HAP-1 (cell line): Measurements from ENCODE around the gene LRRC8D.

Experiments
- DNase-seq, 2 experiments: peaks; one replicate each; pipeline ENCODE4 v3.0.0-alpha.2; 2016 to 2020; ENCODE audit warnings: low spot score in 2 of 2
- H3K27me3 ChIP-seq: fragments of 250-450 bp; sonication (Bioruptor Pico); 2 replicates; pipeline ENCODE4 v1.5.1; 2020; ENCODE audit warnings: low read depth, mild to moderate bottlenecking, moderate library complexity
- H3K36me3 ChIP-seq: fragments of 250-450 bp; sonication (Bioruptor Pico); replicated peaks from 2 replicates; pipeline ENCODE4 v1.5.1; 2020; ENCODE audit warnings: mild to moderate bottlenecking
- H3K4me1 ChIP-seq: fragments of 250-450 bp; sonication (Bioruptor Pico); 2 replicates; pipeline ENCODE4 v1.5.1; 2020; ENCODE audit warnings: mild to moderate bottlenecking
- H3K4me3 ChIP-seq: fragments of 250-450 bp; sonication (Bioruptor Pico); 2 replicates; pipeline ENCODE4 v1.5.1; 2020; ENCODE audit warnings: mild to moderate bottlenecking, moderate library complexity
- H3K9me3 ChIP-seq: fragments of 250-450 bp; sonication (Bioruptor Pico); 2 replicates; pipeline ENCODE4 v1.5.1; 2020; ENCODE audit warnings: mild to moderate bottlenecking, moderate library complexity
- in situ Hi-C: fragments of 300-500 bp; cut with MboI; formaldehyde crosslinking; loops from 3 replicates; pipeline ENCODE4 v1.14.3; 2020; ENCODE audit warnings: low sequenced_read_pairs, inconsistent platforms, mixed read lengths

LRRC8D gene

GRCh38 chr1:89949991-89950624 is 129.3 kb downstream of the LRRC8D start:
- no peaks in the 10 kb centered on the region; the same call in 1 of the 2 replicates for H3K9me3 ChIP-seq
- DNase-seq: no peak
- no peaks in the 10 kb centered on the region for H3K36me3 ChIP-seq
- H3K4me1 ChIP-seq: peaks cover 40% of the 10 kb centered on the region
- H3K27me3 ChIP-seq: no peaks in the 10 kb centered on the region
- no peak overlapping the region for H3K4me3 ChIP-seq
- in situ Hi-C loops: loop anchor here (10.0 kb wide), 1 partner anchor 85 kb away; no protein-coding TSS in a partner anchor

DNA sequence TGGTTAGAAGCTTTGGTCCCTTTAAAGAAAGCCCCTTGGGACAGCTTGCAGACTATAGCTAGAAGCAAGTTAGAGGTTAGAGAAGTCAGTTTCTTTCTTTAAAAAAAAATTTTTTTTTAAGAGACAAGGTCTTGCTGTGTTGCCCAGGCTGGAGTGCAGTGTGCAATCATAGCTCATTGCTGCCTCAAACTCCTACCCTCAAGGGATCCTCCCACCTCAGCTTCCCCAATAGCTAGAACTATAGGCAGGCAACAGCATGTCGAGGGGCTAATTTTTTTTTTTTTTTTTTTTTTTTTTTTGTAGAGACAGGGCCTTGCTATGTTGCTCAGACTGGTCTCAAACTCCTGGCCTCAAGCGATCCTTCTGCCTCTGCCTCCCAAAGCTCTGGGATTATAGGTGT is 129.9 kb downstream of the LRRC8D start:
- no peak for DNase-seq
- H3K27me3 ChIP-seq: no peaks in the 10 kb centered on the region
- H3K4me1 ChIP-seq: peaks cover 46% of the 10 kb centered on the region
- H3K4me3 ChIP-seq: no peak overlapping the region
- in situ Hi-C loops: no loop called here
- no peaks in the 10 kb centered on the region for H3K9me3 ChIP-seq
- no peaks in the 10 kb centered on the region for H3K36me3 ChIP-seq

DNA sequence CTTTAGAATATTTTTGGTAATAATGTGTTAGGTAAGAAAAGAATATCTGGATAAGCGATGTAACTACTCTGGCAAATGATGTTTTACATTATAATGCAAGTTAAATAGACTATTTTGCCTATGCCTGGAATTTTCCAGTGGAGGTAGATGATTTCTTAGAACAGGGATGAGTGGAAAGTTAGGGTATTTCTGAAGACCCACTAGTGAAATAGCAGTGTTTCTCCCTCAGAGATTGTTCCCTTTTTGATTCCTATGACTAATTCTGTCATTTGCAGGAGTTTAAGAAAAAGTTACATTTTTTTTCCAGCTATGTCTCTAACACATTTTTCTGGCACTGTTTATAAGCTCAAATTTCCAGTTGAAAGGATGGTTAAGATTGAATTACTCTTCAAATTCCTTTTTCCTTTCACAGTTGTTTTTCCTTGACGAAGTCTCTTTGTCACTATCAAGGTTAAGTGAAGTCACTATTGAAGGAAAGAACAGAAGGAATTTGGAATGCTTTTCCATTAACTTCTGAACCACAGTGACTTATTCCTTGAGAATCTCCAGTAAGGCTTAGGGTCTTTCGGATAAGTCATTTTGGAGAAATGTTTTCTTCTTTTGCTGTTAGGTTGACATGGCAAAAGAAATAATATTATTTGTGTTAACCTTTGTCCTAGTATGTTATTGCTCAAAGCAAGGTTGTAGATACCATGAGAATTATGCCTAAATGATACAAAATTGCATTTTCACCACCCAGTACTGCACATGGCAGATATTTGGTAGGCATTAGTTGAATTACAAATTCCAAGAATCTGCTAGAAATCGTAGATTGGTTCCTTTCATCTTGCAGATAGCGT is 131.2 kb downstream of the LRRC8D start:
- Histone ChIP-seq H3K36me3 (no peaks in the 10 kb centered on the region), H3K4me1 (peaks cover 51% of the 10 kb centered on the region), H3K4me3 (no peak overlapping the region), H3K27me3 (no peaks in the 10 kb centered on the region), H3K9me3 (no peaks in the 10 kb centered on the region)
- peak in 1 of 2 experiments; percentile 94 for DNase-seq
- in situ Hi-C loops: no loop called here

DNA sequence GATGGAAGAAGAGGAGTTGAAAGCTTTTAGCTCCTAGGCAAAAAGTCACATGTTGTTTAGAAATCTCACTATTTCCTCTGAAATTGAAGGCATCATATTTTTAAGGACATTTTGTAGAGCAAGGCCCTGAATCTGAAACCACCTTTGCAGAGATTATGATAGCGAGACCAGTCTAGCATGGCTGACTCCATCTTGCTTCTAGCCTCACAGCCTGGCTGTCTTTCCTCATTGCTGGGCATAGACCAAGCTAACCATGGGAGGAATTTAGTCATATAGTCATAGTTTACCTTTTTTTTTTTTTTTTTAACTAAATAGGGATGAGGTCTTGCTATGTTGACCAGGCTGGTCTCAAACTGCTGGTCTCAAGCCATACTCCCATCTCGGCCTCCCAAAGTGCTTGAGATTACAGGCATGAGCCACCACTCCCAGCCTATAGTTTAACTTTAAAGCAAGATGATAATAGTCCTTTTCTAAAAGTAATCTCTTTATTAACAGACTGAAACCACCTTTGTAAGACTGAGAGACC is 131.8 kb downstream of the LRRC8D start:
- H3K36me3 ChIP-seq: no peaks in the 10 kb centered on the region
- H3K27me3 ChIP-seq: no peaks in the 10 kb centered on the region
- peak in 1 of 2 experiments; percentile 41 for DNase-seq
- in situ Hi-C loops: no loop called here
- H3K4me3 ChIP-seq: no peak overlapping the region
- H3K9me3 ChIP-seq: no peaks in the 10 kb centered on the region
- H3K4me1 ChIP-seq: peaks cover 51% of the 10 kb centered on the region

- no peaks in the 10 kb centered on the region for H3K27me3 ChIP-seq
- H3K4me1 ChIP-seq: peaks cover 51% of the 10 kb centered on the region
- H3K4me3 ChIP-seq: no peak overlapping the region
- H3K9me3 ChIP-seq: no peaks in the 10 kb centered on the region
- in situ Hi-C loops: no loop called here
- peak; percentile 53 to 70 for DNase-seq
- no peaks in the 10 kb centered on the region for H3K36me3 ChIP-seq
Observed at GRCh38 chr1:89953131-89953626, 132.3 kb downstream of the LRRC8D start.

DNA sequence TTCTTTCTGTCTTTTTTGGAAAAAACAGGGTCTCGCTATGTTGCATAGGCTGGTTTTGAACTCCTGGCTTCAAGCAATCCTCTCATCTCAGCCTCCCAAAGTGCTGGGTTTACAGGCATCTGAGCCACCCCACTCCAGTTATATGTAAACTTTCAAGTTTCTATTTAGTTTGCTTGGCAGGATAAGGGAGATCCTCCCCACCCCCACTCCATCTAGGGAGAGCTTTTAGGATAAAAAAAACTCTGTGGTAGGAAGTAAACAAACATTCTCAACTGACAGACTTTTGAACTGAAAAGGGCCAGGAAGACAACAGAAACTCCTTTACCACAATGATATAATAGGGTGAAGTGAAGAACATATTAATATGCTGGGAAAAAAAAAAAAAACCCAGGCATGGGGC is 133.1 kb downstream of the LRRC8D start:
- DNase-seq: no peak
- no peak overlapping the region for H3K4me3 ChIP-seq
- no peaks in the 10 kb centered on the region for H3K27me3 ChIP-seq
- no peaks in the 10 kb centered on the region for H3K36me3 ChIP-seq
- in situ Hi-C loops: no loop called here
- peaks cover 51% of the 10 kb centered on the region for H3K4me1 ChIP-seq
- H3K9me3 ChIP-seq: no peaks in the 10 kb centered on the region

DNA sequence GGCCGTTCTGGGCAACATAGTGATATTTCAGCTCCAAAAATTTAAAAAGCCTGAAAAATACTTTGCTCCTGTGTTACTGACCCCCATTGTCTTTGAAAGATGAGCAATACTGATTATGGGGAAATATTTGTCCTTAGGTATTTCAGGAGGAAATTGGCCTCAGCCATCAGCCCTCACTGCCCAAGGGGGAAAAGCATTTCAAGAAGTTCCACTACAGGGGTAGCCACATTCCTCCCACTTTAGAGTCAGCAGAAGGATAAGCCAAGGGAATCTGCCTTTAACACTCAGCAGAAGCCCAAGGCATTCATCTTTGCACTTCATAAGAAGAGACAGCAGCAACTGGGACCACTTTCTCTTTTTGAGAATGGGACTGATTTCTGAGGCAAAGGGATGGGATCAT is 133.6 kb downstream of the LRRC8D start:
- Histone ChIP-seq H3K4me3 (no peak overlapping the region), H3K9me3 (no peaks in the 10 kb centered on the region), H3K36me3 (no peaks in the 10 kb centered on the region), H3K4me1 (peaks cover 51% of the 10 kb centered on the region), H3K27me3 (no peaks in the 10 kb centered on the region)
- in situ Hi-C loops: no loop called here
- no peak for DNase-seq

- peak in 1 of 2 experiments; percentile 58 for DNase-seq
- no peaks in the 10 kb centered on the region for H3K27me3 ChIP-seq
- no peaks in the 10 kb centered on the region for H3K36me3 ChIP-seq
- no peaks in the 10 kb centered on the region for H3K9me3 ChIP-seq
- in situ Hi-C loops: no loop called here
- peaks cover 43% of the 10 kb centered on the region for H3K4me1 ChIP-seq
- no peak overlapping the region for H3K4me3 ChIP-seq
Observed at GRCh38 chr1:89955311-89956205, 134.7 kb downstream of the LRRC8D start.

DNA sequence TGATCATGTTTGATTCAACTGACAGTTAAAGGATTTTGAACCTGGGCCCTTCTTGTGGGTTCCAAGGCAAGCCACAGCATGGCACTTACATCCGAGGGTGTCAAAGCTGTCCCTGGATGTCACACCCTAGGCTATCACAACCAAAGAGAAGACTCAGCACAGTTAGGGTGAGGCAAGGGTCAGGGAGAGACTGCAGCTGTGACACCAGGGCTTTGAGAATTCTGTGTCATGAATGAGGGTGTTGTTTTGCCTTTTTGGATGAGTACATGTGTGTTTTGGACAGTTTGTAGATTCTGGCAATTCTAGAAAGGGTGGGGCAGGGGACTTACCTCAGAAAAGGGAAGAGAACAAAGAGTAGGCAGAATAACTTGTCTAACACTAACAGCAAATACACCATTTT is 136.3 kb downstream of the LRRC8D start:
- no peak overlapping the region for H3K4me3 ChIP-seq
- H3K27me3 ChIP-seq: no peaks in the 10 kb centered on the region
- peaks cover 31% of the 10 kb centered on the region for H3K4me1 ChIP-seq
- in situ Hi-C loops: no loop called here
- no peaks in the 10 kb centered on the region for H3K9me3 ChIP-seq
- no peak for DNase-seq
- H3K36me3 ChIP-seq: no peaks in the 10 kb centered on the region

- Histone ChIP-seq H3K36me3 (no peaks in the 10 kb centered on the region), H3K4me1 (peaks cover 17% of the 10 kb centered on the region), H3K27me3 (no peaks in the 10 kb centered on the region), H3K4me3 (no peak overlapping the region), H3K9me3 (no peaks in the 10 kb centered on the region)
- DNase-seq: no peak
- in situ Hi-C loops: no loop called here
Observed at GRCh38 chr1:89958851-89959654, 138.2 kb downstream of the LRRC8D start.

- in situ Hi-C loops: no loop called here
- no peaks in the 10 kb centered on the region for H3K36me3 ChIP-seq
- no peaks in the 10 kb centered on the region for H3K9me3 ChIP-seq
- H3K27me3 ChIP-seq: no peaks in the 10 kb centered on the region
- no peak overlapping the region for H3K4me3 ChIP-seq
- peaks cover 15% of the 10 kb centered on the region for H3K4me1 ChIP-seq
- DNase-seq: no peak
Observed at GRCh38 chr1:89959719-89960118, 138.9 kb downstream of the LRRC8D start.

DNA sequence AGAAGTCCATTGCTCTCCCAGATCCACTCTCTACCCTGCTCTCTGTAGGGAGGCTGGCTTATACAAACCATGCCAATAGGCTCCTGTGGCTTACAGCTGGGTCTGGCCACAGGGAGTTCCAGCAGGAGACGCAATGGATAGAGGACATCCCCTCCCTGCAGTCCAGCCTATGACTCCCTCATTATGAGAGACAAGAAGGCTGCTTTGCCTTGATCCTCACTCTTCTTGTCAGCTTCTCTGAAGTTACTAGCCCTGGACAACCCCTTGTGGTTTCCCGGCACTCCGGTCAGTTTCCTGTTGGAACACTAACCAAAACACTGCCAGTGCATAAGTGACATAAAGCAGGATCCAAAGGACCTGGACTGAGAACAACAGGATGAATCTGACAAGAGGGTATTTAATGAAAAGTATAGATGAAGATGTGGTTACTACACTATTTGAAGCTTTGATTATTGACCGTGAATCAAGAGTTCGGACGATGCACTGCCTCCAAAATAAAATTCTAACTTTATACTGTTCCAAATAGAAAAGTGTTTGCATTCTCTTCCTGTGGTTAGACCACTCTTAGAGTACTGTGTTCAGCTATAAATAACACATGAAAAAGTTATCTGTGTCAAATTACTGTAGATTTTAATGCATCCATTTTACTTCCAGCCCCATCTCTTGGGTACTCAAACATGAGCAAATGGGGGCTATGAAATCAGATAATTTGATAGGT is 141.4 kb downstream of the LRRC8D start:
- H3K9me3 ChIP-seq: no peaks in the 10 kb centered on the region; the same call in 1 of the 2 replicates
- in situ Hi-C loops: no loop called here
- DNase-seq: no peak
- no peaks in the 10 kb centered on the region for H3K36me3 ChIP-seq
- no peak overlapping the region for H3K4me3 ChIP-seq
- no peaks in the 10 kb centered on the region for H3K27me3 ChIP-seq
- no peaks in the 10 kb centered on the region; the same call in 1 of the 2 replicates for H3K4me1 ChIP-seq
